Measurements from ENCODE around the gene ADAM12.

The ADAM12 gene

DNA sequence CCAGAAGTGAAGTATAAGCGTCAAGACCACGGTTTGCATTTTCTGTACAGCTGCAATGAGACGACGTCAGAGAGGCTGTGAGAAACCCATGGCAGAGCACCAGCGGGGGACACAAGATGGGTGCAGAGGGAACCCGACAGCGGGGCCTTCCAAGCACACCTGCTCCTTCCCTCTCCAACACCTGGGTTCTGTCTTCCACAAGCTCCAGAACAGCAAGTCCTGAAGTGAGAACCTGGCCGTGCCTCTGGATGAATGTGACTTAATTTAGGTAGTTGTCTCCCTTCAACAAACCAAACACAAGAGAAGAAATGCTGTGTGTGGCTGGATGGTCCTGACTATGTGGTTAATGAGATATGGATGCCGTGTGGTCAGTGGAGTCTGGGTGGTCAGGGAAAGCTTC, 76.1 kb downstream of the ADAM12 start:
- H3K9me3 ChIP-seq, result no peaks in the 10 kb centered on the region
- no peaks in the 10 kb centered on the region for H3K36me3 ChIP-seq
- H3K27me3 ChIP-seq, result no peaks in the 10 kb centered on the region
- H3K4me1 ChIP-seq, result no peaks in the 10 kb centered on the region
- H3K4me3 ChIP-seq (ENCODE audit: low read depth, low read length), result no peak overlapping the region
- no peak for DNase-seq
- TF ChIP-seq, protein P1, sequence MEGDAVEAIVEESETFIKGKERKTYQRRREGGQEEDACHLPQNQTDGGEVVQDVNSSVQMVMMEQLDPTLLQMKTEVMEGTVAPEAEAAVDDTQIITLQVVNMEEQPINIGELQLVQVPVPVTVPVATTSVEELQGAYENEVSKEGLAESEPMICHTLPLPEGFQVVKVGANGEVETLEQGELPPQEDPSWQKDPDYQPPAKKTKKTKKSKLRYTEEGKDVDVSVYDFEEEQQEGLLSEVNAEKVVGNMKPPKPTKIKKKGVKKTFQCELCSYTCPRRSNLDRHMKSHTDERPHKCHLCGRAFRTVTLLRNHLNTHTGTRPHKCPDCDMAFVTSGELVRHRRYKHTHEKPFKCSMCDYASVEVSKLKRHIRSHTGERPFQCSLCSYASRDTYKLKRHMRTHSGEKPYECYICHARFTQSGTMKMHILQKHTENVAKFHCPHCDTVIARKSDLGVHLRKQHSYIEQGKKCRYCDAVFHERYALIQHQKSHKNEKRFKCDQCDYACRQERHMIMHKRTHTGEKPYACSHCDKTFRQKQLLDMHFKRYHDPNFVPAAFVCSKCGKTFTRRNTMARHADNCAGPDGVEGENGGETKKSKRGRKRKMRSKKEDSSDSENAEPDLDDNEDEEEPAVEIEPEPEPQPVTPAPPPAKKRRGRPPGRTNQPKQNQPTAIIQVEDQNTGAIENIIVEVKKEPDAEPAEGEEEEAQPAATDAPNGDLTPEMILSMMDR (IDR thresholded peaks at IDR 0.05; ENCODE audit: low read depth, low read length), result no peak

DNA sequence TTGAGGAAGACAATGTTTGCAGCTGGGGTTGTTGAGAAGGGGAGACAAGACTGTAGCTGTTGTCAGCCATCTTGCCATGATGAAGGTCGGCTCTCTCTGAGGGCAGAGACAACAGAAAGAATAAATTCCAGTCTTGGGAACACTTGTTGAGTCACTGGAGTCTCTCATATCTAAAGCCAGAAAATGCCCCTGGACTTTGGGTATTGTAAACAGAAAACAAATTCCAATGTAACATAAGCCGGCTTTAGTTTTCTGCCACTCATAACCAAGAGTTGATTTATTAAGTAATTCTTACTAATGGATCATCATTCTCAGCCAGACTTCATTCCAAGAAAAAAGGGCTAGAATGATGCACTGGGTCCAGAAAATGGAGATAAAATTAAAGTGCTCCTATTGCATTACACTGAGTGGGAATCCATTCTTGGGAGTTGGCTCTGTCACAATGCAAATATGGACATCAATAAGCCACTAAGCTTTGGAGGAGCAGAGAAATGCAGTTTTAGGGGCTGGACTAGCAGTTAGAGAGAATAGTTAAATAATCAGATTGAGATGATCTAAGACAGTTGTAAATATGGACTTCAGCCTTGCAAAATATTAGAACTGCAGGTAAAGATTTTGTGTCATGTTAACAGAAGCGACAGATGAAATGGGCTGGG, 78.9 kb downstream of the ADAM12 start:
- H3K36me3 ChIP-seq, result no peaks in the 10 kb centered on the region
- DNase-seq, result no peak

DNA sequence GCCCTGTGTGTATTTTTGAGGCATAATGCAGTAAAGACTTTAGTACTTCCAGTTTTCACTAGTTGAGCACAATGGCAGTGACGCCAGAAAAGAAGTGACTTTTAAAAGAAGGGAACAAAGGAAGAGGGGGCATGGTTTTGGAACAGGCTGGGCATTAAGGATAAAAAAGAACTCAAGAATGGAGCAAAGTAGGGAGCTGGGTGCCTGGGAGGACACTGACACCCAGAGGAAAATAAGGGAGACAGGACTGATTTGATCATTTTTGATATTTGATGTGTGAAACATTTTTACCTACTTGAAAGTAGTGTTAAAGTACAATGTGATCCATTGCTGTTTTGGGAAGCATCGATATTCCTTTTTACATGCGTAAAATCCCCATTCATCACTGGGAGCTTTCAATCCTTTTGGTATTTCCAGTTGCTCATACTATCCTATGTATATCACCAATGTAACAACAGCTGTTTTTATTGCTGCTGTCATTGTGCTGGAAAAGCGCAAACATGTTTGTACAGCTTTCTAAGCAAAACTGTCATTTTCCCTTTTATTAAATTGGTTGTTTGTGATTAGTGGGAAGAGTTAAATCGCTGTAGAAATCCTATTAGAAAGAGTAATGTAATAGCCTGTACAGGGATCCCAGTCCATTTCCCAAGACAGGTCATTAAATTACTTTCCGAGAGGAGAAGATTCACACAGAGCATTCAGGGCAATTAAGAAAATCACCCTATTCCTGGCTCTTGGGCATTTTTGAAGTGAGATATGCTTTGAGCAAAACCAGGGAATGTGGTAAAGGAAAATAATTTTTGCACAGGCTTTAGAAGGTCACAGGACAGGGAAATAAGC, 85.2 kb downstream of the ADAM12 start:
- no peak overlapping the region for H3K4me3 ChIP-seq (ENCODE audit: low read depth, low read length)
- no peaks in the 10 kb centered on the region for H3K27me3 ChIP-seq
- no peaks in the 10 kb centered on the region for H3K9me3 ChIP-seq
- TF ChIP-seq, protein P1 (IDR thresholded peaks at IDR 0.05; ENCODE audit: low read depth, low read length), result no peak
- H3K36me3 ChIP-seq, result no peaks in the 10 kb centered on the region
- no peaks in the 10 kb centered on the region for H3K4me1 ChIP-seq
- no peak for DNase-seq

More for the DNA sequence above, 78.9 kb downstream of the ADAM12 start:
- Histone ChIP-seq H3K4me3 (ENCODE audit: low read depth, low read length) (no peak overlapping the region), H3K9me3 (no peaks in the 10 kb centered on the region), H3K27me3 (no peaks in the 10 kb centered on the region), H3K4me1 (no peaks in the 10 kb centered on the region)
- TF ChIP-seq, protein P1 (IDR thresholded peaks at IDR 0.05; ENCODE audit: low read depth, low read length), result no peak

DNA sequence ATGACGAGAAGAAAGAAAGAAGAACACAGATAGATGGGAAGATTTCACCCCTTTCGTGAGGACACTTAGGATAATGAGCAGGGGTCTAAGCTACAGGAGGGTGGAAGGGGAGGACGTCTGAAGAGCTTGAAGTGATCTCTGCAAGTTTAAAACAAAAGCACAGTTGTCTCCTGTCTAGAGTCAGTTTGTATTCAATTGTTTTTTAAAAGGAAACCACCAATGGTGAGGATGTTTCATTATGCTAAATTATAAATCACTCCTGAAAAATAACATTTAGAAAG, 85.9 kb downstream of the ADAM12 start:
- no peak for DNase-seq
- no peaks in the 10 kb centered on the region for H3K9me3 ChIP-seq
- no peak overlapping the region for H3K4me3 ChIP-seq (ENCODE audit: low read depth, low read length)
- H3K36me3 ChIP-seq, result no peaks in the 10 kb centered on the region
- no peaks in the 10 kb centered on the region for H3K27me3 ChIP-seq
- TF ChIP-seq, protein P1 (IDR thresholded peaks at IDR 0.05; ENCODE audit: low read depth, low read length), result no peak
- no peaks in the 10 kb centered on the region for H3K4me1 ChIP-seq

DNA sequence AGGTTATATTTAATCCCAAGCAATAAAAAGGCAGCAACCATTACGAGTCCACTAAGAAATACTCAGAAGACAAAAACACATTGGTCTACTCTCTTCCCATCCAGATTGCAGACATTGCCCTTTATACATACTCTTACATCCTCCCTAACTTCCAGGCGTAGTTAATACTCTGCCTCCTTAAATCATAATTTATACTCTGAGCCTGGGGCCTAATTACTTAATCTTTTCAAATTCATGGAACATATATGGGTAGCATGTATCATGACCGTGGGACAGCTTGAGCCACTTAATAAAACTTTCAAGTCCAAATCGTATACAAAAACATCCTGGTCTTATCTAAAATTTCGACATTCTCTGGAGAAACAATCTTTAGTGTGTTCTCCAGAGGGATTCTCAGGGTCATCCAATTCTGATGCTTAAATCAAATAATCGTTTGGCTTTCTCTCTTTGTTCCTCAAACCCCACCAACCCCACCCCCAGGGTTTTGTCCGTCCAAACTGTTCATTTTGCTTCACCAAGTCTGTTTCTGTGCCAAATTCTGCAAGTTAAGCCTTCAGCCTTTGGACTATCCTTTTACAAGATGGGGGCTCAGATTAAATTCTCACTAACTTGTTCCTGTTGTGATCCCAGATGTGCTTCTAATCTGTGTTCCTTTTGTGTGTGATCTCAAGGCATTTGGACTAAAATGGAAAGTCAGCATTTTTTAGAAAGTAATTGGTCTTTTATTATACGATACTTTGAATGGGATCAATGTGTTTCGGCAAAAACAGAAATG, 86.4 kb downstream of the ADAM12 start:
- H3K27me3 ChIP-seq, result no peaks in the 10 kb centered on the region
- no peak overlapping the region for H3K4me3 ChIP-seq (ENCODE audit: low read depth, low read length)
- TF ChIP-seq, protein P1 (IDR thresholded peaks at IDR 0.05; ENCODE audit: low read depth, low read length), result no peak
- H3K36me3 ChIP-seq, result no peaks in the 10 kb centered on the region
- no peaks in the 10 kb centered on the region for H3K4me1 ChIP-seq
- no peak for DNase-seq
- H3K9me3 ChIP-seq, result no peaks in the 10 kb centered on the region

Data from BE2C (cell line).